VCaP (cell line): ENCODE data around the gene FOCAD.

ENCODE experiments used
- H3K27ac ChIP-seq: fragments of 450-650 bp; 2 replicates; pipeline ENCODE4 v1.5.1; 2017
- CTCF ChIP-seq: fragments of 450-650 bp; conservative IDR thresholded peaks from 2 replicates; pipeline ENCODE4 v1.5.1; 2017; ENCODE audit warnings: mild to moderate bottlenecking, moderate library complexity

FOCAD gene

DNA sequence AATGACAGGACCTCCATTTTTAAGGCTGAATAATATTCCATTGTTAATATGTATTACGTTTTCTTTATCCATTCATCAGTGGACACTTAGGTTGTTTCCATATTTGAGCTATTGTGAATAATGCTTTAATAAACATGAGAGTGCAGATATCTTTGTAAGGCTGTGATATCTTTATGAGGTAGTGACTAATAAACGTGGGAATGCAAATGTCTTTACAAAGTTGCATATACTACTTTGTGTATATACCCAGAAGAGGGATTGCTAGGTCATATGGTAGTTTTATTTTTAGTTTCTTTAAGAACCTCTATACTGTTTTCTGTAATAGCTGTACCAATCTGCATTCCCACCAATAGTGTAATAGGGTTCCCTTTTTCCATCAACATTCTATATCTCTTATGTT lies 148.7 kb downstream of the FOCAD start:
- no peak for TF ChIP-seq CTCF
- no peak overlapping the region for H3K27ac ChIP-seq

GRCh38 chr9:20835377-20836286 lies 151.6 kb downstream of the FOCAD start:
- H3K27ac ChIP-seq: no peak overlapping the region
- TF ChIP-seq CTCF: no peak

- H3K27ac ChIP-seq: no peak overlapping the region
- no peak for TF ChIP-seq CTCF
These were observed 153.1 kb downstream of the FOCAD start for GRCh38 chr9:20837166-20837565.

GRCh38 chr9:20838218-20838617 lies 154.2 kb downstream of the FOCAD start:
- no peak for TF ChIP-seq CTCF
- no peak overlapping the region for H3K27ac ChIP-seq

- no peak for TF ChIP-seq CTCF
- H3K27ac ChIP-seq: no peak overlapping the region
These were observed 160.9 kb downstream of the FOCAD start for GRCh38 chr9:20844916-20845315.

- no peak overlapping the region for H3K27ac ChIP-seq
- no peak for TF ChIP-seq CTCF
These were observed 164.4 kb downstream of the FOCAD start for GRCh38 chr9:20848490-20848889.

- no peak for TF ChIP-seq CTCF
- H3K27ac ChIP-seq: no peak overlapping the region
These were observed 169.8 kb downstream of the FOCAD start for GRCh38 chr9:20853866-20854265.
